Activated naive CD4-positive, alpha-beta T cell treated with anti-CD3 and anti-CD28 coated beads for 36 hours (primary cell): ENCODE measurements around the gene TIFAB. TPM values are rescaled to one million over a fixed set of nuclear protein-coding genes. Genes with fewer than 3 reads are reported as not detected.
A peak's percentile ranks its signal among the peaks of the same experiment; 100 is the strongest.

Experiments
- CTCF ChIA-PET: fragments of 350-600 bp; sonication (Branson Sonifier 250); formaldehyde crosslinking; loops from one replicate; lab custom pipeline; 2021; ENCODE audit warnings: antibody characterized with exemption; lab: Charles Lee
- DNase-seq: peaks from one replicate; pipeline ENCODE4 v3.0.0-alpha.2; 2020
- H3K27ac Mint-ChIP-seq: one replicate; pipeline ENCODE4 v1.8.0; 2021; ENCODE audit warnings: mild to moderate bottlenecking, mixed read lengths
- H3K27me3 Mint-ChIP-seq: one replicate; pipeline ENCODE4 v1.8.0; 2021; ENCODE audit warnings: low read depth, mixed read lengths
- H3K36me3 Mint-ChIP-seq: one replicate; pipeline ENCODE4 v1.8.0; 2021; ENCODE audit warnings: low read depth, mixed read lengths
- H3K4me1 Mint-ChIP-seq: one replicate; pipeline ENCODE4 v1.8.0; 2021; ENCODE audit warnings: low read depth, mixed read lengths
- H3K4me3 Mint-ChIP-seq: one replicate; pipeline ENCODE4 v1.8.0; 2021; ENCODE audit warnings: mild to moderate bottlenecking, moderate library complexity, mixed read lengths
- H3K9me3 Mint-ChIP-seq: one replicate; pipeline ENCODE4 v1.8.0; 2021; ENCODE audit warnings: mixed read lengths
- intact Hi-C: fragments of 100-400 bp; cut with micrococcal nuclease; formaldehyde crosslinking; loops from one replicate; pipeline ENCODE4 v1.15.1; 2023
- total RNA-seq, 2 experiments: library from RNA; stranded (reverse); gene quantifications; one replicate each; pipeline ENCODE4 v1.2.3, GENCODE V29; 2021

The TIFAB gene
- total RNA-seq, 2 experiments from 2014 or later, result not detected

GRCh38 chr5:135466178-135467050 is 14.3 kb upstream of the TIFAB start:
- peaks cover 28% of the 10 kb centered on the region for H3K27me3 Mint-ChIP-seq
- peaks cover 6% of the 10 kb centered on the region for H3K4me1 Mint-ChIP-seq
- no peaks in the 10 kb centered on the region for H3K9me3 Mint-ChIP-seq
- H3K4me3 Mint-ChIP-seq, result peak overlapping the region; percentile 49
- peak; percentile 85 for DNase-seq
- CTCF ChIA-PET, result interaction anchor here (0.7 to 20.5 kb wide), 19 partner anchors 10 to 279 kb away, joined by 3 to 438 read pairs (median 4); no protein-coding TSS in a partner anchor
- intact Hi-C loops, result loop anchor here (1.0 to 2.0 kb wide), 3 partner anchors 86 to 364 kb away; no protein-coding TSS in a partner anchor
- H3K36me3 Mint-ChIP-seq, result no peaks in the 10 kb centered on the region
- no peak overlapping the region for H3K27ac Mint-ChIP-seq

DNA sequence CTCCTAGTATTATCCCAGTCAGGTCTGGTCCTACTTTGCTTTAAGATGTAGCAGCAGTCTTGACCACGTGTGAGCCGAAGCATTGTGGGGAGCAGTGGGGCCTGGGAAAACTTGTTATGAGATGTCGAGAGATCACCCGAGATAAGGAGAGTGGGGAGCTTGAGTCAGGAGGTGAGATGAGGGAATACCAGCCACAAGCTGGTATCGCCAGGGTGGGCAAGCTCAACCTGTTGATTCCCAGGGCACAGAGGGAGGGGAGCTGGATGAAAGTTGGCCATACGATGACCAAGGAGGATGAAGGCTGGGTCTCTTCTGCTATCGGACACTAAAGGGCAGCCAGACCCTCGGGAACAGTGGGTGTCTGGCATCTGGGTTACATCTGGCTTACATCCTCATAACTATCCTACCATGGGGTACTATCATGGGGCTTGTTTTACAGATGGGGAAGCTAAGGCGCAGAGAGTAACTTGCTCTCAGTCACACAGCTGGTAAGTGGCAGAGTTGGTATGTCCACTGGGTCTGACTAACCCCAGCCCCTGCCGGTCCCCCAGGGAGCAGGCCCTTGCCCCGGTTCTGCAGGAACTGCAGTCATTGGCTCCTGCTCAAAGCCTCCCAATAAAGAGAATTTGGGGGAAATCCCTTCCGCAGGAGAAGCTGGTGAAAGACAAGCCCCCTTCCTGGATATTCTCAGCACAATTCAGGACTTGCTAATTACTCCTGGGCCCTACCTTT is 13.4 kb upstream of the TIFAB start:
- H3K9me3 Mint-ChIP-seq, result no peaks in the 10 kb centered on the region
- no peaks in the 10 kb centered on the region for H3K36me3 Mint-ChIP-seq
- H3K27ac Mint-ChIP-seq, result no peak overlapping the region
- H3K4me1 Mint-ChIP-seq, result peaks cover 6% of the 10 kb centered on the region
- no peak for DNase-seq
- intact Hi-C loops, result loop anchor here (1.0 to 2.0 kb wide), 3 partner anchors 87 to 365 kb away; no protein-coding TSS in a partner anchor
- no peak overlapping the region for H3K4me3 Mint-ChIP-seq
- H3K27me3 Mint-ChIP-seq, result peaks cover 27% of the 10 kb centered on the region
- CTCF ChIA-PET, result interaction anchor here (0.7 to 20.5 kb wide), 14 partner anchors 9 to 102 kb away, joined by 3 to 438 read pairs (median 6); no protein-coding TSS in a partner anchor

- CTCF ChIA-PET, result interaction anchor here (0.7 to 20.5 kb wide), 17 partner anchors 10 to 1996 kb away, joined by 3 to 438 read pairs (median 3); partner anchors contain the start of genes SLC25A48 and TIFAB
- peak; percentile 78 for DNase-seq
- intact Hi-C loops, result loop anchor here (1.0 kb wide), 1 partner anchor 90 kb away; no protein-coding TSS in a partner anchor
These were observed 10.2 kb upstream of the TIFAB start for GRCh38 chr5:135462304-135462703.

DNA sequence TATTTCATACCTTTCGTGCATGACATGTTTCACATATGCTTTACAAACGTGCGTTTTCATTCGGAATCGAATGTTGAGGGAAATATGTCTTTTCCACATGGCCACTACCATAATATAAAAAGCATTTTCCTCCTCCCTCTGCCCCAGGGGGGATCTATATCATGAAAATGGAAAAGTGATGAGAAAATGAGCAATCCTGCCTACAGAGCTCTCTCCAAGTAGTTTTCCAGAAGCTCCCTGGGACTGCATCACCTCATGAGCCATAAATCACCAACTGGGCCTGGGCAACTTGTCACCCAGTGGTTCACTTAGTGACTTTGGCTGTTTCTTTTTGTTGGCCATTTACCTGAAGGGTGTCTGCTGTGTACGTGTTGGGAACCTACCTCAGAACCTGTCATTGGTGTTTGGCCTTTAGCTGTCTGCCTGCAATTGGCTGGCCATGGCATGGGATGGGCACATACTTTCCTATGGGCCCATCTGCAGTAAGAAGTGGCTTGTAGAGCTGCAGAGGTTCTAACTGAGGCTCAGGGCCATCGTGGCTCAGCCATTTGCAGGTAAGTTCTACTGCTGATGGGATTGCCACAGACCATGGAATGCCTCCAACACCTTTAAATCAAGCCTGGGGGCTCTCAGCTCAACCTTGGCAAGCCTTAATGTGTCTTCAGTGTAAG is 9.5 kb upstream of the TIFAB start:
- Mint-ChIP-seq H3K9me3 (no peaks in the 10 kb centered on the region), H3K27ac (no peak overlapping the region), H3K27me3 (peaks cover 17% of the 10 kb centered on the region), H3K4me1 (peaks cover 6% of the 10 kb centered on the region), H3K4me3 (no peak overlapping the region), H3K36me3 (no peaks in the 10 kb centered on the region)
- intact Hi-C loops, result loop anchor here (1.0 kb wide), 1 partner anchor 91 kb away; no protein-coding TSS in a partner anchor
- no peak for DNase-seq
- CTCF ChIA-PET, result interaction anchor here (0.9 to 20.5 kb wide), 15 partner anchors 10 to 385 kb away, joined by 3 to 438 read pairs (median 4); no protein-coding TSS in a partner anchor

More at GRCh38 chr5:135462304-135462703, 10.2 kb upstream of the TIFAB start:
- H3K9me3 Mint-ChIP-seq, result no peaks in the 10 kb centered on the region
- H3K36me3 Mint-ChIP-seq, result no peaks in the 10 kb centered on the region
- peaks cover 20% of the 10 kb centered on the region for H3K27me3 Mint-ChIP-seq
- no peak overlapping the region for H3K27ac Mint-ChIP-seq
- H3K4me3 Mint-ChIP-seq, result no peak overlapping the region
- H3K4me1 Mint-ChIP-seq, result peaks cover 6% of the 10 kb centered on the region

- H3K4me3 Mint-ChIP-seq, result no peak overlapping the region
- H3K9me3 Mint-ChIP-seq, result no peaks in the 10 kb centered on the region
- H3K36me3 Mint-ChIP-seq, result no peaks in the 10 kb centered on the region
- H3K4me1 Mint-ChIP-seq, result peaks cover 3% of the 10 kb centered on the region
- no peak overlapping the region for H3K27ac Mint-ChIP-seq
- DNase-seq, result no peak
- intact Hi-C loops, result no loop called here
- CTCF ChIA-PET, result interaction anchor here (0.6 to 20.5 kb wide), 12 partner anchors 10 to 775 kb away, joined by 3 to 438 read pairs (median 4); no protein-coding TSS in a partner anchor
- H3K27me3 Mint-ChIP-seq, result peaks cover 10% of the 10 kb centered on the region
These were observed 8.3 kb upstream of the TIFAB start for GRCh38 chr5:135460246-135461033.

- CTCF ChIA-PET, result interaction anchor here (1.0 to 20.5 kb wide), 11 partner anchors 12 to 107 kb away, joined by 3 to 438 read pairs (median 9); partner anchors contain the start of gene DCANP1
- Mint-ChIP-seq H3K4me1 (peaks cover 3% of the 10 kb centered on the region), H3K27ac (no peak overlapping the region), H3K9me3 (no peaks in the 10 kb centered on the region), H3K4me3 (no peak overlapping the region), H3K36me3 (no peaks in the 10 kb centered on the region), H3K27me3 (peaks cover 3% of the 10 kb centered on the region)
- intact Hi-C loops, result no loop called here
- DNase-seq, result no peak
These were observed 6.8 kb upstream of the TIFAB start for GRCh38 chr5:135458921-135459331.

DNA sequence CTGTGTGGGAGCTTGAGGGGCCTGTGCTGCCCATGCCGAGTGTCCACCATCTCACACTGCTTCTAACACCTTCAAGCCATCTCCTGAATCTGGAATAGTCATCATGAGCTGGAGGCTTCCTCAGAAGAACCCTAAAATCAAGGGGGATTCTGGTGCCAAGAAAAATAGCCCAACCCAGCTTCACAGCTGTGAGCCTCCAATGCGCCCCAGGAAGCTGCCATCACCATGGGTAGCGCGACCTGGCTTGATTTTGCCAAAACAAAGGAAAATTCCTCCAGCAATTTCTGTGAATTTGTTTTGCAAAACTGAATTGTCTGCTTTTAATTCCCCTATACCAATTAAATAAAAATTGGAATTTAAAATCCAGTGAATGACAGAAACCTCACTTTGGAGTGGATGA is 6.2 kb upstream of the TIFAB start:
- Mint-ChIP-seq H3K4me1 (peaks cover 3% of the 10 kb centered on the region), H3K27me3 (peaks cover 3% of the 10 kb centered on the region), H3K4me3 (no peak overlapping the region), H3K27ac (no peak overlapping the region), H3K9me3 (no peaks in the 10 kb centered on the region), H3K36me3 (no peaks in the 10 kb centered on the region)
- DNase-seq, result no peak
- CTCF ChIA-PET, result interaction anchor here (0.6 to 20.5 kb wide), 21 partner anchors 8 to 376 kb away, joined by 3 to 438 read pairs (median 6); partner anchors contain the start of genes DCANP1 and SLC25A48
- intact Hi-C loops, result no loop called here

DNA sequence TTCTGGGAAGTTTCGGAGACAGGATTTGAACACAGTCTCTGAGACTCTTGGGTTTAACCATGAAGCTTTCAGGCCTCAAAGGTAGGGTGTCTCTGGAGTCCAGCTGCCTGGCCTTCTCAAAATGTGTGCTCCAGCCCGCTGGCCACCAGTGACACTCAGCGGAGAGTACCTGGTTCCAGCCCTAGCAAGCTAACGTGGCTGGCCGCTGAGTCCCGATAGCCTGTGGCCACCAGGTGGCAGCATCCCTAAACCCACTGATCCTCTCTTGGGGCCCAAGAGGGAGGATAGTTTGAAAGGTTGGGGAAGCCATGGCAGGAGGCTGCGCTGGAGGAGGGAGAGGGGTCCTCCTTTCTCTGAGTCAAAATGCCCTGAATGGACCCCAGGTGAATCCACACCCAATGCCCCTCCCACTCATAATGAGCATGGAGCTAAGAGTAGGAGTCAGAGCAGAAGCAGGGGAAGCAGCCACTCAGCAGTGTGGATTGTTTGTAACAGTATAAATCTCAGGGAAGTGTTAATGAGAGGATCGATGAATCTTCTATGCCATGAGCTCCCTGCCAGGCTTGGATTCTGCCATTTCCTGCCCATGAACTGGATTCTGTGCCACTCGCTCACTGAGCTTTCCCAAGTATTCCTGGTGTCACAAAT is 5.4 kb upstream of the TIFAB start:
- intact Hi-C loops, result no loop called here
- H3K27me3 Mint-ChIP-seq, result peaks cover 3% of the 10 kb centered on the region
- H3K9me3 Mint-ChIP-seq, result no peaks in the 10 kb centered on the region
- no peak overlapping the region for H3K27ac Mint-ChIP-seq
- peak; percentile 76 for DNase-seq
- H3K4me3 Mint-ChIP-seq, result no peak overlapping the region
- CTCF ChIA-PET, result interaction anchor here (0.6 to 20.5 kb wide), 27 partner anchors 8 to 815 kb away, joined by 3 to 438 read pairs (median 4); partner anchors contain the start of genes DCANP1 and SLC25A48
- H3K4me1 Mint-ChIP-seq, result peaks cover 2% of the 10 kb centered on the region
- no peaks in the 10 kb centered on the region for H3K36me3 Mint-ChIP-seq

DNA sequence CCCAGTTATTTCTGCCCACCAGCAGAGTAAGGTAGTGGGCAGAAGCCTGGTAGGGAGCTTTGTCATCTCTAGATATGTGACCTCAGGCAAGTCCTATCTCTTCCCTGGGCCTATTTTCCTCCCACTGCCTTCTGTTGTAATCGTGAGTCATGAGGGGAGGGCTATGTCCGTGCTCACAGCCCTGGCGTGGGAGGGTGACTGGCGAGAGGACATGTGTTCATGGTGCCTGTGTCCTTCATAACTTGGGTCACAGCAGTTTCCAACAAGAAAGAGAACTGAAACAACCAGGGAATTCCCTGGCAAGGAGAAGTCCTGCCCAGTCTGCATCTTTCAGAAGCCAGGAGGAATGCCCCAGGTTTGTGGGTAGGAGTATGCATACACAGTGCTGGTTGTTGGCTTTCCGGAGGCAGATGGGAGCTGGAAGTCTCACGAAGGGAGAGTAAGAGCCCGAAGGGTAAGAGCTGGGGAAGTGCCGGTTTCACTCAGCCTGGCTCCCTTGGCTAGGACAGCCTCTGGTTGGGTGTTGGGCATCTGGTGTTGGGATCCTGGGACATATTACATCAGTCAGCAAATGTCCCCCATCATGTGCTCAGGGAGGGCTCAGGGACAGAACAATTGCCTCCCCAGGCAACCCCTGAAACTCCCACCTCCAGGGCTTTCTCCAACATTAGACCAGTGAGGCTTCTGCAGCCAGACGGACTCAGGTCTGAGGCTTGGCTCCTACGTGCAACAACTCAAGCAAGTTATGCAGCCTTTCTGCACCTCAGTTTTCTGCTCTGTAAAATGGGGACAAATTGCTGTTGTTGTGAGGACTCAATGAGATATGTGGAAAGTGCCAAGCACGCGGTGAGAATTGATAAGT is 4.3 kb upstream of the TIFAB start:
- no peaks in the 10 kb centered on the region for H3K36me3 Mint-ChIP-seq
- DNase-seq, result no peak
- peaks cover 3% of the 10 kb centered on the region for H3K27me3 Mint-ChIP-seq
- H3K27ac Mint-ChIP-seq, result no peak overlapping the region
- intact Hi-C loops, result no loop called here
- CTCF ChIA-PET, result interaction anchor here (1.1 to 20.5 kb wide), 12 partner anchors 10 to 217 kb away, joined by 3 to 438 read pairs (median 13); partner anchors contain the start of gene DCANP1
- H3K4me1 Mint-ChIP-seq, result no peaks in the 10 kb centered on the region
- no peak overlapping the region for H3K4me3 Mint-ChIP-seq
- H3K9me3 Mint-ChIP-seq, result no peaks in the 10 kb centered on the region

DNA sequence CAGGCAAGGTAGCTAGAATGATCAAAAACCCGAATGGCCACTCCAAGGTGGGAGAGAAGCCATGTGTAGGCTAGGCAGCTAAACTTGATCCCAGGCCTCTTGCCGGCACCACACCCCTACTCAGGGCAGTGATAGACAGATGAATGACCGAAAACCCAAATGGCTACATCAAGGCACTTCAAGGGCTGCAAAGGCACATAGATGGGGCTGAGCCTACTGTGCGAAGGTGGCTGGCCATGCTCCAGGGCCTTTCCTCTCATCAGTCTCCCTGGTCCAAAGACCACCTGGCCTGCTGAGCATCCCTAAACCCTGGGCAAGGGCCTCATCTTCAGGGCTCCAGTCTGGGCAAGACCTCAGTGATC is 3.7 kb upstream of the TIFAB start:
- H3K9me3 Mint-ChIP-seq, result no peaks in the 10 kb centered on the region
- intact Hi-C loops, result no loop called here
- peaks cover 3% of the 10 kb centered on the region for H3K27me3 Mint-ChIP-seq
- no peak overlapping the region for H3K4me3 Mint-ChIP-seq
- no peaks in the 10 kb centered on the region for H3K36me3 Mint-ChIP-seq
- H3K4me1 Mint-ChIP-seq, result no peaks in the 10 kb centered on the region
- CTCF ChIA-PET, result interaction anchor here (1.1 to 20.5 kb wide), 6 partner anchors 9 to 110 kb away, joined by 3 to 438 read pairs (median 22); partner anchors contain the start of gene DCANP1
- H3K27ac Mint-ChIP-seq, result no peak overlapping the region
- no peak for DNase-seq
